ENCODE data around the gene FGFRL1. TPM values are rescaled to one million over a fixed set of nuclear protein-coding genes. Genes with fewer than 3 reads are reported as not detected.

FGFRL1 gene
- total RNA-seq, 1 donor from 2014 or later: 58.8 TPM

DNA sequence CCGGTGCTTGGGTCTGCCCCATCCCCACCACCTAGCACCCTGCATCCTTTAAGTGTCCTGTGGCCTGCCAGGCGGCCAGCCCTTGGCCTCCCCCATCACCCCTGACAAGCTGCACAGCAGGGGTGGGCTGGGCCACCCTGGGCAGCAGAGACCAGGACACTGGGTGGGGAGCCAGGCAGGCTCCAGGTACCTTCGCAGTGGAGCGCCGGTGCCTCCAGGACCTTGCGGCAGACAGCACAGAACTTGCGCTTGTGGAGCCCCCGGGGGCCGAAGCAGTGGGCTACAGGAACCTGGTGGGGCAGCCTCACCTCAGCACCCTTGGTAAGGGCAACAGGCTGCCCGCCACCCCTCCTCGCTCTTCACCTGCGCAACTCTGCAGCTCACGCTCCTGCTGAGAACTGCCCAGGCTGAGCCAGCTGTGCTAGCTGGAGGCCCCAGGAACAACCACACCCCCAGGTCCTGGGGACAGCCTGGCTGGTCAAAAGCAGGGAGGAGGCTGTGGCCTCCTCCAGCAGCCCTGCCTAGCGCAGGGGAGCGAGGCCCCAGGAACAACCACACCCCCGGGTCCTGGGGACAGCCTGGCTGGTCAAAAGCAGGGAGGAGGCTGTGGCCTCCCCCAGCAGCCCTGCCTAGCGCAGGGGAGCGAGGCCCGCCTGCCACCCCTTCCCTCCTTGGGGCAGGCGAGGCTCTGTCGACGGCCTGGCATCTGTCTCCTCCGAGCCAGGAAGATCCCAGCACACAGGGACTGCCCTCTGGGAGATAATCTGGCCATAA is 42.6 kb upstream of the FGFRL1 start:
- H3K9me3 Mint-ChIP-seq: no peaks in the 10 kb centered on the region
- no peak for DNase-seq (ENCODE audit: low read depth, low spot score)
- H3K4me1 Mint-ChIP-seq: no peaks in the 10 kb centered on the region
- no peaks in the 10 kb centered on the region for H3K36me3 Mint-ChIP-seq (ENCODE audit: low read depth)
- H3K27ac Mint-ChIP-seq (ENCODE audit: unreplicated experiment): no peak overlapping the region
- no peak overlapping the region for H3K4me3 Mint-ChIP-seq
- H3K27me3 Mint-ChIP-seq (ENCODE audit: low read depth): no peaks in the 10 kb centered on the region
- TF ChIP-seq, protein P1, sequence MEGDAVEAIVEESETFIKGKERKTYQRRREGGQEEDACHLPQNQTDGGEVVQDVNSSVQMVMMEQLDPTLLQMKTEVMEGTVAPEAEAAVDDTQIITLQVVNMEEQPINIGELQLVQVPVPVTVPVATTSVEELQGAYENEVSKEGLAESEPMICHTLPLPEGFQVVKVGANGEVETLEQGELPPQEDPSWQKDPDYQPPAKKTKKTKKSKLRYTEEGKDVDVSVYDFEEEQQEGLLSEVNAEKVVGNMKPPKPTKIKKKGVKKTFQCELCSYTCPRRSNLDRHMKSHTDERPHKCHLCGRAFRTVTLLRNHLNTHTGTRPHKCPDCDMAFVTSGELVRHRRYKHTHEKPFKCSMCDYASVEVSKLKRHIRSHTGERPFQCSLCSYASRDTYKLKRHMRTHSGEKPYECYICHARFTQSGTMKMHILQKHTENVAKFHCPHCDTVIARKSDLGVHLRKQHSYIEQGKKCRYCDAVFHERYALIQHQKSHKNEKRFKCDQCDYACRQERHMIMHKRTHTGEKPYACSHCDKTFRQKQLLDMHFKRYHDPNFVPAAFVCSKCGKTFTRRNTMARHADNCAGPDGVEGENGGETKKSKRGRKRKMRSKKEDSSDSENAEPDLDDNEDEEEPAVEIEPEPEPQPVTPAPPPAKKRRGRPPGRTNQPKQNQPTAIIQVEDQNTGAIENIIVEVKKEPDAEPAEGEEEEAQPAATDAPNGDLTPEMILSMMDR (conservative IDR thresholded peaks at IDR 0.05): no peak

DNA sequence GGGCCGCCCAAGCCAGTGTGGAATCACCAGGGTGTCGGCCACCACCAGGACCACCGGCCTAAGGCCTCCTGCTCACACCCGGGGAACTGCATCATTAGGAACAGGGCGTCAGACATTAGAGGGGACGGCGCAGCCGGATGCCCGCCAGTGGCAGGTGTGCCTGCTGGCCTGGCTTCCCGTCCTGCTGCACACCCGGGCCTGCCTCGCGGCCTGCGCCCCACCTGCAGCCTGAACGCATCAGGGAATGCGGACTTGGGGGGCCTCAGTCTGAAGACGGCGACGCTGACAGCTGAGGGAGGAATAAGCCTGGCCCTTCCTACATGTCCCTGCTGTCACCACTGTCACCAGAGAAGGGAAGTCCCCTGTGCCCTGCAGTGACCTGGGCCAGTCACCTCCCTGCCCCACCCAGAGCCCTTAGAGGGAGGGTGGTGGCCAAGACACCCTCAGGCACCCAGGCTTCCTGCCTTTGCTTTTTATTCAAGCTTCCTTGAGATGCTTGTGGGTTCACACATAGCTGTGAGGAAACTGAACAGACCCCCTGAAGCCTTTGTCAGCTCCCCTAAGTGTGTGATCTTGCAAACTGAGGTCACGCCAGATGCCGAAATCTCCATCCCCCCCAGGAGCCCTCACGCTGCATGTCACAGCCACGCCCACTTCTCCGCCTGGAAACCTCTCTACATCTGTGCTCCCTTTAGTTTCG is 41.2 kb upstream of the FGFRL1 start:
- Mint-ChIP-seq H3K9me3 (no peaks in the 10 kb centered on the region), H3K4me1 (no peaks in the 10 kb centered on the region), H3K4me3 (peak overlapping the region; percentile 64), H3K36me3 (ENCODE audit: low read depth) (no peaks in the 10 kb centered on the region), H3K27me3 (ENCODE audit: low read depth) (no peaks in the 10 kb centered on the region), H3K27ac (ENCODE audit: unreplicated experiment) (no peak overlapping the region)
- DNase-seq (ENCODE audit: low read depth, low spot score): no peak
- TF ChIP-seq, protein P1 (conservative IDR thresholded peaks at IDR 0.05): no peak

DNA sequence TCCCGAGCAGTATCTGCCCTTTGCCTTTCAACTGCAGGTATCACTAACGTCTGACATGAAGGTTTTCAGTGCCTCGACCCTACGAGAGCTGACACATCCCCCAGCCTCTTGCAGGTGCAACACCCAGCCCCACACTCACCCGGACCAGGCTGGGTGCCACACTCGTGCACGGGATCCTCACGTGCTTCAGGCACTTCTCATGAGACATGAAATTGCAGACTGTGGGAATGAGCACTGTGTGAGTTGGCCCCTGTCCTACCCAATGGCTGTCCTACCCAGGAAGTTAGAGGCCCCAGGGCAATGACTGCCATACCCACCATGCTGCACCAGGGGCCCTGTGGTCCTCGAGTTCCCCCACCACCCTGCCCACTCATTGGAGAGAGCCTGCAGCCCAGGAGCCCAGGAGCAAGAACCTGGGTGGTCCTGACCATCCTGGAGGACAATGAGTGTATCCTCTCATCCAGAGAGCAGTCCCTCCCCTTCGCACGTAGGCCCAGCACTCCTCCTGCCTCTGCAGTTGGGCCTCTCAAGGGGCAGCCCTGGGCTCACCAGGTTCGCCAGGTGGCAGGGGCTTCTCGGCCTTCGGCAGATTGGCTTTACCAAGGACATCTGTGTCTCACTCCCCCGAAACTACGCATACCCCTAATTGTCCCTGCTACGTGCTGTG is 40.4 kb upstream of the FGFRL1 start:
- DNase-seq (ENCODE audit: low read depth, low spot score): no peak
- H3K27me3 Mint-ChIP-seq (ENCODE audit: low read depth): no peaks in the 10 kb centered on the region
- H3K36me3 Mint-ChIP-seq (ENCODE audit: low read depth): no peaks in the 10 kb centered on the region
- TF ChIP-seq, protein P1 (conservative IDR thresholded peaks at IDR 0.05): no peak
- no peaks in the 10 kb centered on the region for H3K9me3 Mint-ChIP-seq
- H3K4me3 Mint-ChIP-seq: peak overlapping the region; percentile 64
- H3K4me1 Mint-ChIP-seq: no peaks in the 10 kb centered on the region
- H3K27ac Mint-ChIP-seq (ENCODE audit: unreplicated experiment): no peak overlapping the region

DNA sequence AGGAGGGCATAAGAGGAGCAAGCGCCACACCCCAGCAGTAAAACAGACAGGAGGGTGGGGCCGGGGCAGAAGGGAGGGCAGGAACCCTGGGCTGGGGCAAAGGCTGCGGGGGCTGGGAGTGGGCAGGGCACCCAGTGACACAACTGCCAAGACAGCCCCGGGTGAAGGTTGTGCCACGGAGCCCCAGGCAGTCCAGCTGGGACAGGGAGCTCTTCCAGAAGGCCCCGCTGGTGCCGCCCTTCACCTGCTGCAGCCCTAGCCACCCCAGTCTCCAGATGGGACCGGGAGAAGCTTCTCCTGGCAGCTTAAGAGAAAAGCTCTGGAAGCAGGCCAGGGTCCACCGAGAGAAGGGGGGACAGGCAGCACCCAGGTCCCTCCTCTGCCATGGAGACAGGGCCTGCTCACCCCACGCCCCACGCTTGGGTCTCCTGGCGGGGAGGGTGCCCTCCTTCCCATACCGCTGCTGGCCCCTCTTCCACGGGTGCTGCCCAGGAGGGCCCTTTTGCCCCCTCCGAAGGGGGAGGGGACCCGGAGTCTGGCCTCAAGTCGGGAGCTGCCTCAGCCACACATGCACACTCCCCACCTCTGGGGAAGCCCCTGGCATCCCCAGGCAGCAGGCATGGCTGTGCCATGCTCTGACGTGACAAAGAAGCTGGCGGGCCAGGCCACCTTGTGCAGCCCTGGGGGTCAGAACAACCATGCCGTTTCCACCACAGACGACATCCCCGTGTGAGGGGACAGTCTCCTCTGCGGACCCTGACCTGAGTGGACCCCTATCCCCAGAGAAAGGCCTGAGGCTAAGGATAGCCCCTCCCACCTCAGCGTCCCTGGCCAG is 39.5 kb upstream of the FGFRL1 start:
- H3K9me3 Mint-ChIP-seq: no peaks in the 10 kb centered on the region
- TF ChIP-seq, protein P1 (conservative IDR thresholded peaks at IDR 0.05): no peak
- no peaks in the 10 kb centered on the region for H3K36me3 Mint-ChIP-seq (ENCODE audit: low read depth)
- no peak for DNase-seq (ENCODE audit: low read depth, low spot score)
- no peaks in the 10 kb centered on the region for H3K4me1 Mint-ChIP-seq
- H3K27me3 Mint-ChIP-seq (ENCODE audit: low read depth): no peaks in the 10 kb centered on the region
- no peak overlapping the region for H3K27ac Mint-ChIP-seq (ENCODE audit: unreplicated experiment)
- peak overlapping the region; percentile 6 for H3K4me3 Mint-ChIP-seq

All from neural crest cell (in vitro differentiated cells).